Hematopoietic multipotent progenitor cell treated with erythropoietin and hydrocortisone succinate and interleukin-3 and kit ligand, for 4 days (in vitro differentiated cells): ENCODE measurements around the gene NID2.

Experiments
- DNase-seq: peaks from one replicate; pipeline ENCODE4 v3.0.0-alpha.2; 2015

The NID2 gene

DNA sequence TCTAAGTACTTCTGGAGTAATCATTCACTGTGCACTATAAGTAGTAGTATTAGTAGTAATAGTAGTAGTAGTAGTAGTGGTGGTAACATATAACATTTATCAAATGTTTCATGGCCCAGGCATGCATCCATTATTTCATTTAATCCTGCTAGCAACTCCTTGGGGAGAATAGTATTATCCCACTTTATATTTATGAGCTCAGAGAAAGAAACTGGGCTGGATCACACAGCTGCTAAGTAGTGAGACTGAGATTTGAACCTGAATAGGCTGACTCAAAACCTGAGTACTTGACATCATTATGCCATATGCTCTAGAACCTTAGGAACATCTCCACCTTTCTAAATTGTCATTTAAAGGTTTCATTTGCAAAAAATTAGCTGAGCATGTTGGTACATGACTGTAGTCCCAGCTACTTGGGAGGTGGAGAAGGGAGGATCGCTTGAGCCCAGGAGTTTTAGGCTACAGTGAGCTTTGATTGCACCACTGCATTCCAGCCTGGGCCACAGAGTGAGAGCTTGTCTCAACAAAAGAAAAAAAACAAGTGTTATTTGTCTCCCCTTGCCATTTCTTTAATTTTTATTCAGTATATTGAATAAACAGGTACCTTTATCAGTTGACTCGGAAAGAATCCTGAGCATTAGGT lies 11.4 kb upstream of the NID2 start:
- DNase-seq, result no peak

DNA sequence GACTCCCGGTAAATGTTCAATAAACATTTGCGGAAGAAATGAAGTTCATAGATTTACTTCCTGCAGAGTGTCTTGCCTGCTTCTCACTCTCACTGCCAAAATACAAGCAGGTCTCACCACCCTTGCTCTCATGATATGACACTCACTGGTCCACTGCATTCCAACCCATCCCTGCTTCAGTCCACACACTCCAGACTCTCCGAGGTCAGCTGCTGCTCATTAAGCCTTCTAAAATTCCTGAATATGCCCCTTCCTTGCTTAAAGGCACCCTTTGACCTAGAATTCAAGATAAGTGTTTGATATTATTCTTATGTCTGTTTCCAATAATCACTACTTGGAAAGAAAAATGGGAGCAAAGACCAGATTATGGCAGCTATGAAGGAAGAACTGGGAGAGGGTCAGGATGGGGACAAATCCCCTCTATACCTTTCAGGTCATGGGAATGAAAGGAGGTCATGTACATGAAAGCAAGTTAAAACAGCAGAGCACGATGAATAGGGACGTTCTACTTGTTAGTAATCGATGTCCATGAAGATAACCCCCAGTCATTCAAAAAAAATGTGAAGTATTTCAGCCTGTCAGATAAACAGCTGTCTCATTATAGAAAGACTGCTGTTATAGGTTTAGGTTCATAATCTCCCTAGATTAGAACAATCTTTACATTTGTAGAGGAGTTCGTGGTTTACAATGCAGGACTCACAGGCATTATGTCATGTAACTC lies 10.5 kb upstream of the NID2 start:
- peak; percentile 36 for DNase-seq

DNA sequence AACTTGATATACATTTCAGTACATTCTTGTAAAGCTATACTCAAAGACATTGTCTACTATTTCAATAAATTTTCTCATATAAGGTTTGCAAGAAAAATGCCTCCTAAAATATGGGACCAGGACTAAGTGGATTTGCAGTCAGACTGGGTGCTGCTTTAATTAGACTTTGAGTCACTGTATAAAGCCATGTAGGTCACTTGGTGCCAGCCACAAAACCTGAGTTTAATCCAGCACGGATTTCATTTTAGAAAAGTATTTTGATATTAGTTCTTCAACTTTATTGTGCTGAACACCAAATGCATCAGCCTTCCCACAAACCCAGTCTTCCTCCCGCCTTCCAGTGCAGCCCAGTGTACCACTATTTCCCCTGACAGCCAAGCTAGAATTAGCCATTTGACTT lies 9.9 kb upstream of the NID2 start:
- no peak for DNase-seq

DNA sequence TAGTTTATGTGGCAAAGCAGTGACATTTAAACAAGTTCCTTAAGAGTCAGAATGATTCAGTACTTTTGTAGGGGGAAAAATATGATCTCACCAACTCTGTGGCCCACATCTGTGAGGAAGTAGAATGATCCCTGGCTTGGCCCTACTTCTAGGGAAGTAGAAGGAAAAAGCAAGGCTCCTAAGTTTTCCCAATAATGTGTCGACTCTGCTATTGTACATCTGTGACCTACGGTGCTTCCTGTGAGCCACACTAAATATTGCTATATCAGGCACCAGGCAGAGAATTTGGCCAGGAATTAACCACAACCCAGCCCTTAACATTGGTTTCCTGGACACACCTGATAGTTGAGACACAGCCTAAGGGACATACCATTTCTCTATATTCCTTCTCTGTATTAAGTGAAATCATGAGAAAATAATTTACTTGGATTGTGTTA lies 9.3 kb upstream of the NID2 start:
- no peak for DNase-seq

DNA sequence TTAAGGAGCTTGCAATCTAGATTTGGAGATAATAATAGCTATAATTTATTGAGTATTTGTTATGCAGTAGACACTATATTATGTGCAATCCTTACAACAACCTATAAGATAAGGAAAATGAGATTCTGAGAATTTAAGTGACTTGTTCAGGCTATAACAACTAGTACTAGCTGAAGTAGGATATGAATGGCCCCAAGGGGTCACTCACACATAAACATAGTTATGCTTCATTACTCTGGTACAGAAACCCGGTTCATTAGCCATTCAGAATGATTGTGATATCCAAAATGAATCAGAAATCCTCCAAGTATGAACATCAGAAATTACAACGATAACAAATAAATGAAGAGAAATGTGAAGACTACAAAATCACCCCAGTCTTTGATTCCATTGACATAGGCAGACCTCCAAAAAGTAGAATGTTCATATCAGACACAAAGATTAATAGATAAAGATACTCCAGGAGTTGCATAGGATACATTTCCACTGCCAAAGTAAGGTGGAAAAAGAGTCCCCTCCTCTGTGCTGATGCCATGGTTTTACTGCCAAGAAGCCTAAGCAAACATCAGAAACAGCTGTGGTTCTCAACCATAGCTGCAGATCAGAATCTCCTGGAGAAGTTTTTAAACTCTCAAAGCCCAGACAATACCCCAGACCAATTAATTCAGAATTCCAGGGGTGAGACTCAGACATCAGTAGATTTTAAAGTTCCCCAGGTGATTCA lies 8.6 kb upstream of the NID2 start:
- DNase-seq, result no peak

DNA sequence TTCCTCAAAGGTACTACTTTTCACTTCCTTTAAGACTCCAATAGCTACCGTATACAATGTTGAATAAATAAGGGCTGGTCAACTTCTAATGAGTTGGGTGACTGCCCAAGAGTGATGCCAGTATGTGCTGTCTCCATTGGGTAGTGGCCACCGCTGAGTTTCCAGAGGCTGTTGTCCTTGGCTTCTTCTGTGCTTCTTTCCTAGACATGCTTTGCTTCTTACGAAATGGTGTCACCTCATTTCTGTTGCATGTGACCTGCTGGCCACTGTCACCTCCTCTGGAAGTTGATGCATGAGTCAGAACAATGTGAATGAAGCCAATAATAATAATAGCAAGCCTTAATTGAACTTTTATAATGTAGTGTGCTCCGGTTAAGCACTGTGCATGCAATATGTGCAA lies 7.5 kb upstream of the NID2 start:
- no peak for DNase-seq

DNA sequence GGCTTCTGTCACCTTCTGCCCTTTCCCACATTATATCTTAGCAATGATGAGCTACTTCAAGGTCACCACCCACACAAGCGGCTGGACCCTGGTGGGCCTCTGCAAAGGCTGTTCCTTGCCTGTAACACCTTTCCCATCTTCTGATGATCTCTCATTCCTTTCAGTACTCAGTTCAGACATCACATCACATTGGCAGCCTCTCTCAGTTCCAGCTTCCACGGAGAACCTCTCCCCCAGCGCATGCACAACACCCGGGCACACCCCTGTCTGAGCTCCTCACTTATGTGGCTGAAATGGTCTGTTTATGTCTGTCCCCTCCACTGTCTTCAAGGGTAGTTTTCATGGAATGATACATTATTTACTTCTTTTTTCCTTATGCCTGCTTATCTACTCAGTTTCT lies 6.5 kb upstream of the NID2 start:
- no peak for DNase-seq

DNA sequence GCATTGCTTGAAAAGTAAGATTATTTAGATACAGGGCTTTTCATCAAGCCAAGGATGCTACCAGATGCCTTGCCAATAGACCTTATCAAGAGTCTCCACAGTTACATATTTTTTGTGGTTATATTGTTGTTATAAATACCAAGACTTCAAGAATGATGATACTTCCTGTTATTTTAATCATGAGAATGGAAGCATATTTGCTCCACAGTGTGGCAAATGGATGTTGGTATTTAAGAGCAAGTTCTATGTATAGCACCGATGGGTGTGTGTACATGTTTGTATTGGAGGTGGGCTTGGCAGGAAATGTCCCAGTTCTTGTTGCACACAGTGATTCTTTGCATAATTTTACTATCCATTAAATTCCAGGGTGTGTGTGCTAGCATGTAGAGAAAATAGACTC lies 4.4 kb upstream of the NID2 start:
- peak; percentile 25 for DNase-seq

DNA sequence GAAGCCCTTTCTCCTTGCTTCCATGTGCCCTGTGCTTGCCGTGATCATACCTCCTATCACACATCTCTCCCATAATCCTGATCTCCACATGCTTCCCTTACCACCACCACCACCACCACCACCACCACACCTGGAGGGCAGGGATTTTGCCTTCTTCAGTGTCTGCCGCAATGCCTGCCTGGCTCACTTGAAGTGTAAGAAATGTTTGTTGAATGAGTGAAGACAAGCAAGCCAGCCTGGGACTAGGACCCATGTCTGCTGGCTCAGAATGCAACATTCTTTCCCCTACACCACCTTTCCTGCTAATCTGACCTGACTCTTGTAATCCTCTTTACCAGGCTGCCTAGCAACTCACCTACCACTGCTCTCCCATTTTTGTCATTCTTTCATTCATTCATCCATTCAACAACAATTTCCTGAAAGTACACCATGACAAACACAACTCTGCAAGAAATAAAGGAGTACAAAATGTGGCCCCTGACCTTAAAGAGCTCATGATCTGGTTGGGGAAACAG lies 3.5 kb upstream of the NID2 start:
- no peak for DNase-seq

DNA sequence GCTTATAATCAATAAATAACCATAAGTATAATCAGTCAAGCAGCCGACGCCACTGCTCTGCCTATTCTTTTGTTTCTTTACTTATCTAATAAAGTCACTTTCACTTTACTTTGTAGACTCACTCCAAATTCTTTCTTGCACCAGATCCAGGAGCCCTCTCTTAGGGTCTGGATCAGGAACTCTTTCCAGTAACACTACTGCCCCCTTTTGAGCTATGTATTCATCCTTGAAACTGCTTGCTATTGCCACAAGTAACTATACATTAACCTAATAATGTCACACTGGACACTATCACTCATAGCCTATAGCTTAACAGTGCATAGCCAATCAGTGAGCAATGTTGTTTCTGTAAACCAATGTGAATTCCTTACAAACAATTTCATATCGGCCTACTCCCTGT lies 2.8 kb upstream of the NID2 start:
- peak; percentile 50 for DNase-seq

DNA sequence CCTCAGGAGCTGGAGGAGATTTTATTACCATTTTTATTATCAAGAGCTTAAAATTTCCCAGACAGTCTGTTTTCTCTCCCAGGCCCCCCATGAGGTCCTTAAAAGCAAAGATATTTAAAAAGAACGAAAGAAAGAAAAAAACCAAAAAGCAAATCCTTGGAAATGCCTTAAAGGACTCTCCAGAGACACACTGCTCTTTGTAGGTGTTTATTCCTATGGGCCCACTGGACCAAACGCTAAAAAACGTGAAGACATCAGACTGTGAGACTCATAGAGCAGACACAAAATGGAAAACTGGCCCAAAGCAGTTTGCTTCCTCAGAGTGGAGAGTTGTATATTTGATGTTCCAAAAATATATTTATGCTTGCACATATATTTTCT lies 1.2 kb upstream of the NID2 start:
- DNase-seq, result no peak

DNA sequence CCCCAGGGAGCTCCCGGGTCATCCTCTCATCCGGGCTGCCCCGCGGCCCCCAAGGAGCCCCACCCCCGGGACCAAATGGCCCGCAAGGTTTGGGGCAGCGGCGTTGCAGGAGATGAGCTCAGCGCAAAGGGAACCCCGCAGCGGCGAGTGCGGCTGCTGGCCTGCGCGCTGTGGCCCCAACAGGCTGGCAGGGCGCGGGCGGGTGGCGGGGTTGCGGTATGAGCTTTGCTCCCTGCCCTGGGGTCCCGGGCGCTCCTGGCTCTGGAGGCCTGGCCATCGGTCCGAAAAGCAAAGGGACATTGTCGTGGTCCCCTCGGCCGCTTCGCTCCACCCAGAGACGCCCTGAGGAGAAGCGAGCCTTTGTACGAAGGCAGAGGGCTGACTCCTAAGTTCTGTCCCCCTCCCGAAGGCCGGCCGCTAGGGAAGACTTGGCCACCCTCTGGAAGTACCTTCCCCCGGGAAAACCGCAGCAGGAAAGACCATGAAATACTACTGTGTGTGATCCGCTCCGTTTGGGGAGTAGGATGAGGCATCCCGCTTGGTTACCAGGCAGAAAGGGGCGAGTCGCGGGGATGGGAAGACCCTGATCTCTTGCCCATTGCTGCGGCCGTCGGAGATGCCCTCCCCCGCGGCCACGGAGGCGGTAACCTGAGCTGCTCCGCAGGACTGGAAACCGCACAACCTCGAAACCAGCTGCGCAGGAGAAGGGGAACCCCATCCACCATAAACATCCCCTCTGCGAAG lies 620 bp upstream of the NID2 start:
- peak; percentile 21 for DNase-seq

DNA sequence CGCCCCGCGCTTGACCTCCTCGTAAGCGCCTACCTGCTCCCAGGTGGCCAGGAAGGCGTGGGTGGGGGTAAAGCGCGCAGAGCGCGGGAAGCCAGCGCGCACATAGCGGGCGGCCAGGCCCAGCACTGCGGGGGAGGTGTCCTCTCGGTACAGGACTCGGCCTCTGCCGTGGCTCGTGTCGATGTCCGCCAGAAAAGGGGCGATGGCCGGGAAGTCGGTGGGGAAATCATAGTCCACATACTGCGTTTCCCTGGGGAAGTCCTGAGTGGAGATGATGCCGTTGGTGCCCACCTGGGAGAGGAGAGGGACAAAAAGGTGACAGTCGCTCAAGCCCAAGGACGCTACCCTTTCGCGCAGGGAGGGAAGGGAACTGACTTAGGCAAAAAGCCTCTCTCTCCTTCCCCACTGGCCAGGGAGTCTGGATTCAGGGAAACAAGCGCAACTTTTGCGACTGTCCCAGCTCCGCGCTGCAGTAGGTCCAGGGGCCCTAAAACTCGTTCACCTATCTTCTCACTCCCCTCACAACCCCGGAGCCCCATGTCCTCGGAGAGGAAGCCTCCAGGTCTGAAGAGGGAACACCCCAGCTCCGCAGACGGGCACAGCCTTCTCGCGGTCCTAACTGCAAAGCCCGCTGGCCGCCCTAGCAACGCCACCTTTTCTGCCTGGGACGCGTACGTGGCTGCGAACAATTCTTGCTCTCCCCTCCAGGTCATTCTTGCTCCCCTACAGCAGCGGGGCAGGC lies 815 bp downstream of the NID2 start:
- peak; percentile 45 for DNase-seq

DNA sequence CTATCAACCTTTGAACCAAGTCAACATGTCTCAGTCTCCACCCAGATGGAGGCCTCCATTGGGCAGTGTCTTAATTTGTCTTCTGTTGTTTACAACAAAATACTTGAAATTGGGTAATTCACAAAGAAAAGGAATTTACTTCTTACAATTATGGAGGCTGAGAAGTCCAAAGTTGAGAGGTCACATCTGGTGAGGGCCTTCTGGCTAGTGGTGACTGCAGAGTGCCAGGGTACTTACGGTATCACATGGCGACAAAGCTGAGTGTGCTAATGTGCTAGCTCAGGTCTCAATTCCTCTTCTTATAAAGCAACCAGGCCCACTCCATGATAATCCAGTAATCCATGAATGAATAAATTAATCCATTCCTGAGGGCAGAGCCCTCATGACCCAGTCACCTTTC lies 4.7 kb downstream of the NID2 start:
- no peak for DNase-seq

DNA sequence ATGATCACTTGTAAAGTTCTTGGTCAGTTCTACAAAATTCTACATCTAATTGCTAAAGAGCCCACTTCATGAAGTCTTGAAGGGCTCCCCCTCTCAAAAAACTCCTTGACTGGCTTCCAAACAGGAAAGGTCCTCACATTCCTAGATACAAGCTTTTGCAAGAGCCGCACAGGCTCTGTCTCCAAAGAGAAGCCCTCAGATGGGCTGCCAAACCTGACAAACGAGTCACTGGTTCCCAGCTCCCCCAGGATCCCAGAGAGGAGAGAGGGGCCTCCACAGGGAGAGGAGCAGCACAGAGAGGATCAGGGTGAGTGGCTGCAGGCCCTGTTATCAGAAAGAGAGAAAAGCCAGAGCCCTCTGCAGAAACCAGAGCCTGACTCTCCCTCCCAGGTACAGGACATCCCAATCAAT lies 5.8 kb downstream of the NID2 start:
- DNase-seq, result no peak

DNA sequence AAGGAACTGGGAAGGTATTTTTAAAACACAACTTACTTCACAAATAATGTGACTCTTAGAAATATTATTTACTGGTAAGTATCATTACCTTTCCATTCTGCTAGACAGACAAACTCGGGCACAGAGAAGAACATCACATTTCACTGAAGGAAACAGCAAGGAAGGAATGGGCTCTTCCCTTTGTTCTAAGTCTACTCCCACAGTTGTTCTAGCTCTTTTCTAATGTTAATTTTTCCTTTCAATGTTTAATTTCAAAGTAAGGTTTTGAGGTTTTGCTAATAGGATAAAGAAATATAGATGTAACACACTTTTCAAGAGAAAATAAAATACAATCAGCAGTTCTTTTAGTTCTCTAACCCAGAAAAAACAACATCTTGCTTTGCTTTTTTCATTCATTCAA lies 7.0 kb downstream of the NID2 start:
- no peak for DNase-seq

DNA sequence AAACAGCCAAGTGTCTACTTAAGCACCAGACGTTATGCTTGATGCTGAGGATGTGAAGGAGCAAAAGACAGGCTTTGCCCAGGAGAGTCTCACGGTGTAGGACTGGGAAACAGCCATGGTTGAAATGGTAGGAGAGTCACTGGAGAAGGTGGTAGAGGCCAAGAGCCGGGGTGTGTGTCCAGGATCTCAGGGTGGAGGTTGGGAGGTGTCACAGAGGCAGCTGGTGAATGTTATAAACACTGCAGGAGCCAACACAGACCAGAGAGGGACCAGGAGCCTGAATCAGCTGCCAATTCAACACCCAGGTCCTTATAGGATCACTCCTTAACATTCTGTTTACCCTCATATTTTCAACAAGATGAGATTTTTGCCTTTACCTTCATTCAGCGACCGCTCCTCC lies 7.5 kb downstream of the NID2 start:
- DNase-seq, result no peak

DNA sequence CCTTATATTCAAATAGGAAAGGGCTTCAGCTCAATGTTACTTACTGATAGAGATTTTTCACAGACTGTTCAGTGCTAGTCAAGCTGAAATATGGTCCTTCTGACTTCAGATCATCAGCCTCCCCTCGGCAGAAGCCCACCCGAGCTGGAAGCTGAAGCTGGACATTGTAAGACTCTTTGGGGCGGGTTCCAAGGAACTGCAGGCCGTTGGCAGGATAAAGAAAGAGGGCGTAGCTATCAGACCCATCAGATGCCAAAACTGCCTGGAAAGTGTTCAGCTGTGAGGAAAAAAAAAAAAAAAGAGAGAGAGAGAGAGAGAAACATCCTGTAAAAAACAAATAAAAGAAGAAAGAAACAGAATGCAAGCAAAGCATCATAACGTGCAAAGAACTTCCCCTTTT lies 8.8 kb downstream of the NID2 start:
- no peak for DNase-seq

DNA sequence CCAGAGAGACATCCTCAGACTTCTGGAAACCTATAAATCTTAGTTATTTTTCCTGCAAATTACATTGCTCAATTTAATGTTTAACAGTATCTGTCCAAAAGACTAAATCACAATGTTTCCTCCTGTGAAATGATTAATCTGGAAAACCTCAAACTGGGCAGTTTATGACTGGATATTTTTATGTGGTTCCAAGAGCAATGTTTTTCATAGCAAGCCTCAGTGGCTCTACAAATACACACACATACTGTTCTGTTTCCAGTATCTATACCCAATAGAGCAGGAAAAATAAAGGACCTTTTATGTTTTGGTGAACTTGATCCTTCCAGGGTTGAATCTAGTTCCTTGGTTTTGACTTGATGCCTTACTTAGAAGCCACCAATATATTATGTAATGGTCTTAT lies 9.2 kb downstream of the NID2 start:
- no peak for DNase-seq

DNA sequence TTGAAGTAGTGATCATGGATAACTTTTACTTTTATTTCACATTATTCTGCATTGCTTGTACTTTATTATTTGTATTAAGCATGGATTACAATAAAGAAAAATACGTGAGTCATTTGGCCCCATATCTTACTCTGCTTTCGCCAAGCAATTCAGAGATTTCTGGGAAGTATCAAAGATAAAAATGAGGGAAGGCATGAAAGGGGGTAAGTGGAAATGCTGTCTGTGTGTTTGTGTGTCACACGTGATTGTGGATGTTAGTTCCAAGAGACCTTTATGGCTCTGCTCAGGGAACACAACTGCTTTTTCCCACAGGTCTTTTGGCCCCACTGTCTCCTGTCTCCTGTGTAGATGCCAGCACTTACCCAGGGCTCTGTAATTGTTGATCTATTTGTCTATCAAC lies 10.5 kb downstream of the NID2 start:
- DNase-seq, result no peak

DNA sequence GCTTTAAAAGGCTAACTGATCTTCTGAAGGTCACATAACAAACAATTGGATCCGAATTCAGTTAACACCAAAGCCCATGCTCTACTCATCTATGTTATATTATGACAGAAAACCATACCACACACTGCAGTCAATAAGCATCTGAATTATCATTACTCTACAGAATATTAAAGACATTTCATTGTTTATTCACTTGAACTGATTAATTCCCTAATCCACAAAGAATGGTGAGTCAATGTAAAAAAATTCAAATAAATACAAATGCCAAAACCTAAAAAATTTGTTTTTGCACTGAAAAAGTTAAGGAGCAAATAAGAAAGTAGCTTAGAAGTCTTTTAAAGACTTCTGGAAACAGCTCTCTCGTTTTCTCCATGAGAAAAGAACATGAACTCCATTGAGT lies 13.7 kb downstream of the NID2 start:
- DNase-seq, result no peak

DNA sequence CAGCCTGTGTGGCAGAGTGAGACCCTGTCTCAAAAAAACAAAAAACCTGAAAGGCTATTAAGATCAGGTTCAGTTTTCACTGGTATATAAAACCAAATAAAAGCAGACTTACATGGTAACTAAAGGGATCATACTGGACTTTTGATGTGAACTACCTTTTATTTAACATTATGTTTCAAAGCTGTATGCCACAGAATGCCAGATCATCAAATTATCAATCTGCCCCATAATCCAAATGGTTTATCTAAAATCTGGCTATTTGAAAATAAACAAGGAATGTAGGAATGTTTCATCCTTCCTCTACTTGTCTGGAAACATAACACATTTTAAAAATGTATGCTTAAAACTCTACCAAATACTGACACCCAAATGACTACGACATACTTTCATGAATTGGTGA lies 14.2 kb downstream of the NID2 start:
- no peak for DNase-seq

DNA sequence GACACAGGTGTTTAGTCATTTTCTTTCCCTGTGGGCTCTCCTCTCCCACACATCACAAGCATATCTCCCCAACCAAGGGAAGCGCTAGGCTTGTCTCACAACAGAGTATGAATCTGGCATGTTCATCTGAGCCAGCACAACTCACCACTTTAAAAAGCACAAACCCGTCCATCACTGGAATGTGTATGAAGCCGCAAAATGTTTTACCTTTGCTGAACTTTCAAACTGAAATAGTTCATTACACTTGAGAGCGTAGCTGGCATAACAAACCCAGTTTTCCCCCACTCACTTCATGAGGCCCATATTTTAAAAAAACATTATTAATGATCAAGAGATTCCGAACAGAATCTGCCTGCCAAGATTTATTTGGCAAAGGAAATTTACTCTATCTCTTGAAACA lies 15.8 kb downstream of the NID2 start:
- DNase-seq, result no peak
